SU-DHL-6 (cell line): ENCODE data around the gene CCDC59.

Source experiments
- CTCF ChIP-seq: fragments of 200-600 bp; sonication (generic); IDR thresholded peaks from one replicate; pipeline ENCODE4 v1.5.1; 2017; ENCODE audit warnings: antibody characterized with exemption, mild to moderate bottlenecking, low read length, moderate library complexity; ENCODE audit not compliant: insufficient read depth, poor library complexity, severe bottlenecking
- EZH2phosphoT487 ChIP-seq: fragments of 200-600 bp; sonication (generic), shearing (Covaris generic); conservative IDR thresholded peaks from 2 replicates; pipeline ENCODE4 v1.6.1; 2018; ENCODE audit warnings: mild to moderate bottlenecking, antibody characterized with exemption, low read length, moderate library complexity, mixed read lengths

- TF ChIP-seq CTCF = no peak
- TF ChIP-seq EZH2phosphoT487 = no peak
These were observed 42.6 kb upstream of the CCDC59 start for GRCh38 chr12:82400819-82401218.
